Measurements from ENCODE around the gene TADA3. TPM values are rescaled to one million over a fixed set of nuclear protein-coding genes. Genes with fewer than 3 reads are reported as not detected.
"Not testable (repeated sequence)": the region's sequence is repeated elsewhere in the genome, so short reads cannot be mapped to it uniquely, and the experiment has no call there.

TADA3 gene
- total RNA-seq, 1 donor from 2014 or later, result 47.7 TPM

- DNase-seq (peak; percentile 37), ATAC-seq (ENCODE audit: poor library complexity) (no peak)
- intact Hi-C loops (cut with DNase I), result no loop called here
Observed at GRCh38 chr3:9791127-9791526, 1.1 kb downstream of the TADA3 start.

- ATAC-seq (ENCODE audit: poor library complexity) (no peak), DNase-seq (peak; percentile 33)
- intact Hi-C loops (cut with DNase I), result no loop called here
Observed at GRCh38 chr3:9787714-9788113, 4.6 kb downstream of the TADA3 start.

- intact Hi-C loops (cut with DNase I), result no loop called here
- DNase-seq (peak; percentile 38), ATAC-seq (ENCODE audit: poor library complexity) (no peak)
Observed at GRCh38 chr3:9786825-9787669, 5.2 kb downstream of the TADA3 start.

DNA sequence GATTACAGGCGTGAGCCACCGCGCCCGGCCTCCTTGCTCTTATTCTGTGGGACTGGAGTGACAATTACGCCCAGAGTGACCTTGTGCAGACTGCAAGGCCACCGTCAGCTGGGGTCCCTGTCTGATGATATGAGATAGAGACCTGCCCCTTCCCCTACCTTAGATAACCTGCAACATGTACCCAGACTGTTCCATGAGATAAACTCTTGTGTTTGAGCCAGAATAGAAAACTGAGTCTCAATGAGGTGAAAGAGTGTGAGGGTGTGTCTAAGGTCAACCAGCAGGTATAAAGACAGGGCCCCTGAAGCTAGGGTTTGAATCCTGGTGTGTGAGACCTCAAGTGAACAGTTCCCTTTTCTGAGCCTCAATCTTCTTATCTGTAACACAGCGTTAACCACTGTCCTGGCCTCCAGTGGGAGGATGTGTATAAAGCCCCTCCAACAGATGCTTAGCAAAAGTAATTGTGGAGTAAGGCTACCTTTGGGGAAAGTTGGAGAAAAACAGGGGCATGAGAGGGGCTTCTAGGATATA lies 6.0 kb downstream of the TADA3 start:
- no peak for DNase-seq
- ATAC-seq (ENCODE audit: poor library complexity), result no peak
- intact Hi-C loops (cut with DNase I), result no loop called here

- ATAC-seq (ENCODE audit: poor library complexity) (peak; percentile 45), DNase-seq (no peak)
- intact Hi-C loops (cut with DNase I), result no loop called here
Observed at GRCh38 chr3:9785602-9786001, 6.7 kb downstream of the TADA3 start.

- intact Hi-C loops (cut with DNase I), result no loop called here
- DNase-seq, result no peak
- no peak for ATAC-seq (ENCODE audit: poor library complexity)
Observed at GRCh38 chr3:9784965-9785364, 7.3 kb downstream of the TADA3 start.

- ATAC-seq (ENCODE audit: poor library complexity), result no peak
- intact Hi-C loops (cut with DNase I), result no loop called here
- no peak for DNase-seq
Observed at GRCh38 chr3:9783954-9784353, 8.3 kb downstream of the TADA3 start.

- intact Hi-C loops (cut with DNase I), result no loop called here
- DNase-seq (no peak), ATAC-seq (ENCODE audit: poor library complexity) (no peak)
Observed at GRCh38 chr3:9782770-9783169, 9.5 kb downstream of the TADA3 start.

DNA sequence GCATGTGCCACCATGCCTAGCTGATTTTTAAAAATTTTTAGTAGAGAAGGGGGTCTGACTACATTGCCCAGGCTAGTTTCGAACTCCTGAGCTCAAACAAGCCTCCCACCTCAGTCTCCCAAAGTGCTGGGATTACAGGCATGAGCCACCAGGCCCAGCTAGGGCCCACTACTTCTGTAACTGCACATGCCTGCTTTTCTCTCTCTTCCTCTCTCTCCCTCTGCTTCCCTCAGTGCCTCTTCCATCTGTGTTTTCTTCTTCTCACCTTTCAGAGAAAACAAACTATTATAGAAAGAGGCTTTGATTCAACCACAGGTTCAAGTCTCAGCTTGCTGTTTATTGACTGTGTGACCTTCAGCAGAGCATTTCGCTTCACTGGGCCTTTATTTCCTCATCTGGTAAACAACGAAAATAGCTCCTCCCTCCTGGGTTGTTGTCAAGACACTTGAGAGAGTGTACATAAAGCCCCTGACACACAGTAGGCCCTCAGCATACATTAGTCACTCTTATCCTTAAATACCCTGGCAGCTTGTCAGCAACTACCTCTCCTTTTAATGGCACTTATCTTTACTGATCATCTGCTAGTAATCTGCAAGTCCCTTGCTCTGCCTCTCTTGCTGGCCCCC lies 10.2 kb downstream of the TADA3 start:
- intact Hi-C loops (cut with DNase I), result no loop called here
- DNase-seq, result peak; percentile 1
- no peak for ATAC-seq (ENCODE audit: poor library complexity)

DNA sequence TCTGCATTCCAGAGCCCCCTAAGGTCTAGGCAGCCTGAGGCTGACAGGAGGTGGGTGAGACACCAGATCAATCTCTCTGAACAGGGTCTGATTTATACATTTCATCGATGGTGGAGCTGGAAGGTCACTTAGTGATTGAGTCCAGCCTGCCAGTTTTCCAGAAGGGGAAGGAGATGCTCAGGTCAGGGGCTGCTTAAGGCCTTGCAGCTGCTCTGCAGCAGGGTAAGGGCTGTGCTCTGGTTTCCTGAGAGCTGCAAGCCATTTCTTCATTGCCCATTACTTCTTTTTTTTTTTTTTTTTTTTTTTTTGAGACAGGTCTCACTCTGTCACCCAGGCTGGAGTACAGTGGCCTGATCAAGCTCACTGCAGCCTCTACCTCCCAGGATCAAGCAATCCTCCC lies 10.7 kb downstream of the TADA3 start:
- DNase-seq (peak; percentile 12), ATAC-seq (ENCODE audit: poor library complexity) (no peak)
- intact Hi-C loops (cut with DNase I), result no loop called here

- ATAC-seq (ENCODE audit: poor library complexity), result no peak
- peak; percentile 13 for DNase-seq
- intact Hi-C loops (cut with DNase I), result no loop called here
Observed at GRCh38 chr3:9780910-9781309, 11.4 kb downstream of the TADA3 start.

GRCh38 chr3:9780458-9780812 lies 11.8 kb downstream of the TADA3 start:
- intact Hi-C loops (cut with DNase I), result no loop called here
- ATAC-seq (ENCODE audit: poor library complexity), result no peak
- peak; percentile 41 for DNase-seq

DNA sequence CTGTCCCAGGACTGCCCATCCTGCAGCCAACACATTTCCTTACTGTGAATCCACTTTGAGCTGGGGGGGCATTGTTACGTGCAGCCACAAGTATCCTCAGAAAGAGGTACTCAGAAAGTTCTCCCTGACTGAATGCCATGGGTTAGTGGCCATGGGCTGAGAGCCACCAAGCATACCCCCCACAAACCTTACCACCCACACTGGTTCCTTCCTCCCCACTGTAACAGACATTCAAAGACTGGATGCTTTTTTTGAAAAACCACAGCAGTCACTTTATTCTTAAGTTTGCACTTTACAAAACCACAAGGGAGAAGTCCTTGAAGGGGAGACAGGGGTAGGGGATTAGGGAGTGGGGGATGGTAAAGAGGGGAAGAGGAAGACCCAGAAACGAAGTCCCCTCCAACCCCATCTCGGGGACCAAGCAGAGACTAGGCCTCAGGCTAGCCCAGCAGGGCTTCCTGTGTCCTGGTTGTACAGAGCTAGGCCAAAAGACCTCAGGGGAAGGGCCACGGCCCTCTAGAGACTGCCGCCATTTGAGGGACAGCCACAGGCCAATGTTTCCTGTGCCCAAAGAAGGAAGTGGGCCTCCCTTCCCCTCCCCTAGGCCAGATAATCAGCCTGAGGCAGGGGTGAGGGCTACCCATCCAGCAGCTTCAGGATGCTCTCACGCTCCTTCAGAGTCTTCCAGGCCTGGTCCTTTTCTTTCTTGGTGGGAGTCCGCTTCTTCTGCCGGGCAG lies 12.4 kb downstream of the TADA3 start:
- DNase-seq (peak; percentile 51), ATAC-seq (ENCODE audit: poor library complexity) (peak; percentile 62)
- intact Hi-C loops (cut with DNase I), result no loop called here

DNA sequence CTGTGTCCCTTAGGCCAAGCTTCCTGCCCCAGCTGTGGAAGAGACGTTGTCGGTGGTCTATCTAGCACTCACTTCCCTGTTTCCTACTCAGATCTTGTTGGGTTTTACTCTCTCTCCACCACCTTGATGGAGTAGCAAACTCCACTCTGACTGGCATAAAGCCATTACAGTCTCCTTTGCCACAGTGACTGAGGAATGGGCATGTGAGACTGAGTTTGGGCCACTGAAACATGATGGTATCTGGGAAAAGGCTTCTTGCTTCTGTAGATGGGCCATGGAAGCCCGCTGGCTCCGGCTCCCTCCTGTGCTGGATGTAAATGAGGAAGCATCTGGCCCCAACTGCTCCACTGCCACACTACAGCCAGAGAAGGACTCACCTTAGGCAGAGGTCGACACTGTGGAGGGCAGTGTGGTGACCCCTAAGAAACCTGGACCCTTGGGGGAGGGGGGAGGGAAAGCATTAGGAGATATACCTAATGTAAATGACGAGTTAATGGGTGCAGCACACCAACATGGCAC lies 13.1 kb downstream of the TADA3 start:
- DNase-seq, result peak; percentile 56
- intact Hi-C loops (cut with DNase I), result no loop called here
- ATAC-seq (ENCODE audit: poor library complexity), result no peak

DNA sequence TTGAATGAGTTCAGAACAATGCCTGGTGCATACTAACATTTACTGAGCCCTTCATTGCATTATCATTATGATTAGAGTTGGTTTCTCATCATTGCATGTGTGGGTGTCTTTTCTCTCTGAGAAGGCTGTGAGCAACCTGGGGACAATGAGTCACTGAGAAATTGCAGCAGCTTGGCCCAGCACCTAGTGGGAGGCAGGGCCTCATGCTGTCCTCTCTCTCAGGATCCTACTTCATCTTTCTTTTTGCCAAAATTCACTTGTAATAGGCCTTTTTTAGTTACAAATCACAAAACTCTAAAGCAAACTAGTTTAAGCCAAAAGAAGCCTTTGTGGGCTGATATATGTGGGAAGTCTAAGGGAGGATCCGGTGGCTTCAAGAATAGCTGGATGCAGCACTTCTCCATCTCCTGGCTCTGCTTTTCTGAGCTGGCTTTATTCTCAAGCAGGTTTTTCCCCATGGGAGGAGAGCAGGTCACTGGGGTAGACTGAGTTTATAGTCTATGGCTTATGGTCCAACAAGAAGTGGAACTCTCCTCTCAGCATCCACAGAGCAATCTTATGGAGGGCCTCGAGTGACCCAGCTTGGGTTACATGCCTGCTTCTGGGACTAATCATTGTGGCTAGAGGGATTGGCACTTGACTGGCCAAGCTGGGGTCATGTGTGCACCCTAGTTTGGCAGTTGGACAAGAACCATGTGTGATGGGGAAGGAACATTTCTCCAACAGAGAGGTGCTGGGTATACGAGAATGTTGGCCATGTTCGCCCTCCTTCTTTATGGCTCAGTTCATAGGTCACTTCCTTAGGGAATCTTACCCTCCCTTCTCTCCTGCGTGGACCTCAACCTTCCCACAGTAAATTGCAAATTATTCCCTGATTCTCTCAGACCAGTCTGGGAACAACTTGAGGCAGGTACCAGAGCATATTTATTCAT lies 13.9 kb downstream of the TADA3 start:
- ATAC-seq (ENCODE audit: poor library complexity), result no peak
- intact Hi-C loops (cut with DNase I), result no loop called here

GRCh38 chr3:9777694-9778021 lies 14.6 kb downstream of the TADA3 start:
- intact Hi-C loops (cut with DNase I), result no loop called here
- ATAC-seq (ENCODE audit: poor library complexity), result no peak
- no peak for DNase-seq

More for the DNA sequence above, 13.9 kb downstream of the TADA3 start:
- DNase-seq, result peak; percentile 1

DNA sequence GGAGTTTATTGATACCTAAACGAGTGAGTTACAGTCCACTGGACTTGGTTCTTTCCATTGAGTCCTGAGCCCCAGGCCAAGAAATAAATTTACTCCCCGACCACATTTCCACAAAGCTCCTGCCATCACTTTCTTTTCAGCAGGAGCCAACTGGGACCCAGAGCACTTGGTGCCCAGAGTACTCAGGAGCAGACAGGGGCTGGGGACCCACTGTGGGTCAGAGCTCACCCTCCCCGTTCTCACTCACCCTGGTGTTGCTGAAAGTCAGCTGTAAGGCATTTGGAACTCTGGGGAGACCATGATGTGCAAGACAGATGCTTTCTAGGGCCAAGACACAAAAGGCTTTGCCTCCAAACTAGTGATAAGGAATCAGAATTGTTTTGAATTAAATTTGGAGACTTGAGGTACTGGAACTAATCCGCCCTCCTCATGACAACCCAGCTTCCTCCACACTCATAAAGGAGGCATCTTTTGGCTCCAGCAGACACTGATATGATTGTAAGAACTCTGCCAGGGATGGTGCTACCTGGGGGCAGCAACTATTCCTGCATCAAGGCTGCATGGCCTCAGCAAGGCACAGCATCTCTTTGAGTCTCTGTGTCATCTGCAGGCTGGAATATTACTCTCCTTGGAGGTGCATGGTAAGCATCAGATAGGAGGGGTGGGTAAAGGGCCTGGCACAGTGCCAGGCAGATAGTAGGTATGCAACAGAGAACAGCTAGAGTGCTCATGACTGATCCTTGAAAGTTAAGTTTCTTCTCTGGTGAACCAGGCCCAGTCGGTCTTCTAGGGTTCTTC lies 15.2 kb downstream of the TADA3 start:
- no peak for ATAC-seq (ENCODE audit: poor library complexity)
- no peak for DNase-seq
- intact Hi-C loops (cut with DNase I), result no loop called here

- ATAC-seq (ENCODE audit: poor library complexity); DNase-seq; intact Hi-C loops (cut with DNase I): not testable (repeated sequence)
Observed at GRCh38 chr3:9771007-9771406, 21.3 kb downstream of the TADA3 start.

Data from Right ventricle myocardium superior (tissue), 1 donor.